CD4-positive, alpha-beta T cell treated with Interleukin-6 for 4 hours (primary cell): Measurements from ENCODE around the gene SHROOM2.
"Not testable (repeated sequence)": the region's sequence is repeated elsewhere in the genome, so short reads cannot be mapped to it uniquely, and the experiment has no call there.

Experiments
- DNase-seq: peaks from one replicate; pipeline ENCODE4 v3.0.0-alpha.2; 2020; ENCODE audit warnings: mixed read lengths

SHROOM2 gene, protein sequence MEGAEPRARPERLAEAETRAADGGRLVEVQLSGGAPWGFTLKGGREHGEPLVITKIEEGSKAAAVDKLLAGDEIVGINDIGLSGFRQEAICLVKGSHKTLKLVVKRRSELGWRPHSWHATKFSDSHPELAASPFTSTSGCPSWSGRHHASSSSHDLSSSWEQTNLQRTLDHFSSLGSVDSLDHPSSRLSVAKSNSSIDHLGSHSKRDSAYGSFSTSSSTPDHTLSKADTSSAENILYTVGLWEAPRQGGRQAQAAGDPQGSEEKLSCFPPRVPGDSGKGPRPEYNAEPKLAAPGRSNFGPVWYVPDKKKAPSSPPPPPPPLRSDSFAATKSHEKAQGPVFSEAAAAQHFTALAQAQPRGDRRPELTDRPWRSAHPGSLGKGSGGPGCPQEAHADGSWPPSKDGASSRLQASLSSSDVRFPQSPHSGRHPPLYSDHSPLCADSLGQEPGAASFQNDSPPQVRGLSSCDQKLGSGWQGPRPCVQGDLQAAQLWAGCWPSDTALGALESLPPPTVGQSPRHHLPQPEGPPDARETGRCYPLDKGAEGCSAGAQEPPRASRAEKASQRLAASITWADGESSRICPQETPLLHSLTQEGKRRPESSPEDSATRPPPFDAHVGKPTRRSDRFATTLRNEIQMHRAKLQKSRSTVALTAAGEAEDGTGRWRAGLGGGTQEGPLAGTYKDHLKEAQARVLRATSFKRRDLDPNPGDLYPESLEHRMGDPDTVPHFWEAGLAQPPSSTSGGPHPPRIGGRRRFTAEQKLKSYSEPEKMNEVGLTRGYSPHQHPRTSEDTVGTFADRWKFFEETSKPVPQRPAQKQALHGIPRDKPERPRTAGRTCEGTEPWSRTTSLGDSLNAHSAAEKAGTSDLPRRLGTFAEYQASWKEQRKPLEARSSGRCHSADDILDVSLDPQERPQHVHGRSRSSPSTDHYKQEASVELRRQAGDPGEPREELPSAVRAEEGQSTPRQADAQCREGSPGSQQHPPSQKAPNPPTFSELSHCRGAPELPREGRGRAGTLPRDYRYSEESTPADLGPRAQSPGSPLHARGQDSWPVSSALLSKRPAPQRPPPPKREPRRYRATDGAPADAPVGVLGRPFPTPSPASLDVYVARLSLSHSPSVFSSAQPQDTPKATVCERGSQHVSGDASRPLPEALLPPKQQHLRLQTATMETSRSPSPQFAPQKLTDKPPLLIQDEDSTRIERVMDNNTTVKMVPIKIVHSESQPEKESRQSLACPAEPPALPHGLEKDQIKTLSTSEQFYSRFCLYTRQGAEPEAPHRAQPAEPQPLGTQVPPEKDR (N-terminal part only)

DNA sequence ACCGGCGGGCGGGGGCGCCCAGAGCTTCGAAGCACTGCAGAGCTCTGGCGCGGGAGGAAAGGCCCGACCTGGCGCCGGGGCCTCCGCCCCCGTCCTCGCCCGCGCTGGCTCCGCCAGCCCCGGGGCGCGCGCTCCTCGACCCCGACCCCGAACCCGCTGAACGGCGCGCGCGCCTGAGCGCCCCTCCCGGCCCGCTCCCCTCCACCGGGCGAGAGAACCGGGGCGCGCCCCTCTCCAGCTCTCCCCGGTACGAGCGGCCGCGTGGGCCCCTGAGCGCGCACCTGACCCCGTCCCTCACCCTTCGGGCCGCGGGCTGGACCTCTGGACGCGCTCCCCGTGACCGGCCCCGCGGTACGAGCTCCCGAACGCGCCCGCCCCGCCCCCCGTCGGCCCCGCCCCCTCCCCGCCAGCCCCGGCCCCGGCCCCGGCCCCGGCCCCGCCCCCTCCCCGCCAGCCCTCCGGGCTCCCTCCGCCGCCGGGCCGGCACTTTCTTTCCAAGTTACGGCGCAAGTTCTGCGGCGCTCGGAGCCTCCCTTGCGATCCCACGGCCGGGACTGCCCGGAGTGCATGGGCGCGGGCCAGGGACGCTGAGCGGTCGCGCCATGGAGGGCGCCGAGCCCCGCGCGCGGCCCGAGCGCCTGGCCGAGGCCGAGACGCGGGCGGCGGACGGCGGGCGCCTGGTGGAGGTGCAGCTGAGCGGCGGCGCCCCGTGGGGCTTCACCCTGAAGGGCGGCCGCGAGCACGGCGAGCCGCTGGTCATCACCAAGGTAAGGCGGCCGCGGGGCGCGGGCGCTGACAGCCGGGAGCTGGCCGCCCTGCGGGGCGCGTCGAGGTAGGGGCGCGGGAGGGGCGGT lies at the start of gene SHROOM2:
SHROOM2 (plus strand) TSS at position 486 of the 854 bp plus-strand sequence; CDS start at position 603, 117 bp downstream.
- DNase-seq: no peak

DNA sequence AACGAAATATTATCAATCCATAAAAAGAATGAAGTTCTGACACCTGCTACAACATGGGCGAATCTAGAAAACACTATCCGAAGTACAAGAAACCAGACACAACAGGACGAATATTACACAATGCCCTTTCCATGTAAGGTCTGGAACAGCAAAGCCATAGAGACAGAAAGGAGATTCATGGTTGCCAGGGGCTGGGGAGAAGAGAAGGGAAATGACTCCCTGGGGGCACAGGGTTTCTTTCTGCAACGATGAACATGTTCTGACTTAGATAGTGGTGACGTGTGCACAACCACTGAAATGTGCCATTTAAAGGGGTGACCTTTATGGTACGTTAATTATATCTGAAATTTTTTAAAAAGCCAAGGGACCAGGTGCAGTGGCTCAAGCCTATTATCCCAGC lies 48.9 kb upstream of the SHROOM2 start:
- no peak for DNase-seq

DNA sequence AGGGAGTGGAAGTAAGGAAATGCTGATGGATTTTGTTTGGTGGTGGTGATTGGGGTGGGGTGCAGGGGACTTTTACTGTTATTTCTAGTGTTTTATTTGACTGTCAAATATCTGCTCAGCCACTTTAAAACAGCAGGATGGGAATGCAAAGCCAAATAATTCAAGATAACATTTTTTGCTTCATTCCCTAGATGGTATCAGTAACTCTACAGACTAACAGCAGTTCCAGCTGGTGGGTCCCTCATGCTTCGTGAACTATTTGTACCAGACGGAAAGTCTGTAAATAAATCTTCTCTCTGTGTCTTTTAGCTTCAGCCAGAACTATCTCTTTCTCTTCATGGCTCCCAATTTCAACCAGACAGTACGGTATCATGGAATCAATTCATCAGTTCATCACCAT lies 48.1 kb upstream of the SHROOM2 start:
- no peak for DNase-seq

DNA sequence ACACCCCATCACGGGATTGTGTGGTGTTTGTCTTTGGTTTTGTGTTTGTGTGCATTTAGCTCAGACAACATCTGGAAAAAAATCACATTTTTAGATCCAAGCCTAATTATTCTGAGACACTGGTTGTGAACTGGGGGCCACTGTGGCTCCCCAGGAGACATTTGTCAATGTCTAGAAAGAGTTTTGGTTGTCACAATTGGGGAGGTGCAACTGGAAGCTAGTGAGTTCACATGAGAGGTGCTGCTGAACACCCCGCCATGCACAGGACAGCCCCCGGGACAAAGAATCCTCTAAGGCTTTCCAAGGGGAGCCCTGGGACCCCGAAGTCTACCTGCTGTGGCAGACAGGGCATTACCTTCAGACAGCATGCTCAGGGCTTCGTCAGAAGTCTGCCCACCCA lies 47.1 kb upstream of the SHROOM2 start:
- no peak for DNase-seq

DNA sequence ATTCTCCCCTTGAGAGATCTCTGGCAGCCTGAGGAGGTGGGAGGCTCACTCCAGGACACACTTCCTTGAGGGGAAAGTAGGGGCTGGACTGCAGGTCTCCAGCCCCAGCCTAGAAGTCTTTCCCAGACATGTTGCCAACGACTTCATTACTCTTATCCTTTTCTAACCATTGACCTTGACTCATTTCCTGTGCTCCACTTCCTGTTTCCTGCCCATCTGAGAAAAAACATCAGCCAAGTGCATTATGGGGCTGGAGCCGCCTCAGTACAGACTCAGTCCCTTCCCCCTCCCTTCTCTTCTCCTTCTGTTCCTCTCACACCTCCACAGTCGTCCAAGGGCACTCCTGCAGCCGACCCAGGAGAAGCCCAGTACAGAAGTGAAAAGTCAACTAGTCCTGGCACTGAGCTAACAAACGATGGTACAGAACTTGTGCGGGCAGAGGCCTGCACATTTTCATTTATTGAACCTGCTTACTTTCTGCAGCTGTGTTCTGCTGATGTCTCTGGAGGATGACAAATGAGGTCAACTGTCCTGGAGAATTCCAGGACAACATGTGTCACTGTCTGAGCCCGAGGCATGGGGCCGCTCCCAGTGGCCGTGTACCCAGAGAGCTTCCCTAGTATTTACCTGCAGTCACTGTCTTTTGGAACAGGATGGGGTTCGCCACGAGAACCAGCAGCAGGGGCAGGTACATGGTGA lies 40.7 kb upstream of the SHROOM2 start:
- DNase-seq: no peak

DNA sequence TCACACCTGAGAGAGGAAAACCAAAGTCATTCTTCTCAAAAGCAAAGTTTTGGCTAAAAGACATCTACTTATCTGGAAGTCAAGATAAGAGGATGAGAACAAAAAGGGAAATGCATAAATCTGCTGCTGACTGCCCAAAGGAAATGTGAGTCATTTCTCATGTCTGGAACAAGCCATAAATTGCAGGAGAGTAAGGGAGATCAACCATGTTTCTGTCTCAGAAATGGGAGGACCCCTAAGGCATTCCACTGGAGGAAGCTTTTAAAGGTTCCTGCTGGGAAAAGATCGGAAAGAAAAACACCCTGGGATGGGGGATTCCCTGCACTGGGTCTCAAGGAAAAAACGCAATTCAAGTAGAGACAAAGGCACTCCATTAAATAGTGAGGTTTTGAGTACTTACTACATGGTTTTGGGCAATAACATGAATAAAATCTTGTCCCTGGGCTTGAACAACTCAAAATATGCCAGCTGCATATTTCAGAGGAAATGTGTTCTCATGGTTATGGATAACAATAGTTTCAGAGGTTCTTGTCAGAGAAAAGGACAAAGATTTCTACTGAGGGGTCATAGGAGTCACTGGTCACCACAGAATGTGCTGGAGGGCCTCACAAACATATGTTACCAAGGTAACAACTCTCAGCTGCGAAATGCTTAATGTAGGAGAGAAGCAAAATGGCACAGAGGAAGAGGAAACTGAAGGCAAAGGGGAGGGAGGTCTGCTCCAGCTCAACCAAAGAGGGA lies 39.9 kb upstream of the SHROOM2 start:
- DNase-seq: no peak

DNA sequence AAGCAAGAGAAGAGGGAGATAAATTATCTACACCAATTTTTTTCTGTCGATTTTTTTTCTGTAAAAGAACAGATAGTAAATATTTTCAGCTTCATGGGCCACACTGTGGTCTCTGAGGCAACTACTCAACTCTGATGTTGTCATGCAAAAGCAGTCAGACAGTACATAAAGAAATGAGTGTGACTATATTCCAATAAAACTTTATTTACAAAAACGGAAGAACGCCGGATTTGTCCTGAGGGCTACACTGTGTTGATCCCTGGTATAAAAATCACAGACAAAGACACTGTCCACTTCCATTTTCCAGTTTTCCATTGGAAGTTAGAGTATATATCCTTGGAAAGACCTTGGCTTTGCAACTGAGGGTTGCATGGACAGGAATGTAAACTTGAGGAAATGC lies 38.6 kb upstream of the SHROOM2 start:
- DNase-seq: no peak

DNA sequence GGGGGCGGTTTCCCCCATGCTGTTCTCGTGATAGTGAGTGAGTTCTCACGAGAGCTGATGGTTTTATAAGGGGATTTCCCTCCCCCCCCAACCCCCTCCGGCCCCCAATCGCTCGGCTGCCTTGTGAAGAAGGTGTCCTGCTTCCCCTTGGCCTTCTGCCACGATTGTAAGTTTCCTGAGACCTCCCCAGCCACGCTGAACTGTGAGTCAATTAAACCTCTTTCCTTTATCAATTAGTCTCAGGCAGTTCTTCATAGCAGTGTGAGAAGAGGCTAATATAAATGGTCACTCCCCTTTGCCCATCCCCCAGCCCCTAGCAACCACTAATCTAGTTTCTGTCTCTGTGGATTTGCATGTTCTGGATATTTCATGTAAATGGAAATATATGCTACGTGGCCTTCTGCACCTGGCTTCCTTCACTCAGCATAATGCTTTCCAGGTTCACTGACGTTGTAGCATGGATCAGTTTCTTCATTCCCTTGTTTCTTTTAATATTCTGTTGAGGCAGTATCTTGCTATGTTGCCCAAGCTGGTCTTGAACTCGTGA lies 37.0 kb upstream of the SHROOM2 start:
- no peak for DNase-seq

DNA sequence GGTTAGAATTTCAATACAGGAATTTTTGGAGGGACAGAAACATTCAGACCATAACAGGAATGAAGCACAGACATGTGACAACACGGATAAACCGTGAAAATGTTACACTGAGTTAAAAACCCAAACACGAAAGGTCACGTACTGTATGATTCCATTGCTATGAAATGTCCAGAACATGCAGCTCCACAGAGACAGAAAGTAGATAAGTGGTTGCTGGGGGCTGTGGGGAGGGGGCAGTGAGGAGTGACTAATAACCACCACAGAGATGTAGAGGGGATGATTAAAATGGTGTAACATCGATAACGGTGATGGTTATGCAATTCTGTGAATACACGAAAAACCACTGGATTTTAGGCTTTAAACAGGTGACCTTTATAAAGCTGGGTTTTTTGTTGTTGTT lies 28.9 kb upstream of the SHROOM2 start:
- DNase-seq: no peak

DNA sequence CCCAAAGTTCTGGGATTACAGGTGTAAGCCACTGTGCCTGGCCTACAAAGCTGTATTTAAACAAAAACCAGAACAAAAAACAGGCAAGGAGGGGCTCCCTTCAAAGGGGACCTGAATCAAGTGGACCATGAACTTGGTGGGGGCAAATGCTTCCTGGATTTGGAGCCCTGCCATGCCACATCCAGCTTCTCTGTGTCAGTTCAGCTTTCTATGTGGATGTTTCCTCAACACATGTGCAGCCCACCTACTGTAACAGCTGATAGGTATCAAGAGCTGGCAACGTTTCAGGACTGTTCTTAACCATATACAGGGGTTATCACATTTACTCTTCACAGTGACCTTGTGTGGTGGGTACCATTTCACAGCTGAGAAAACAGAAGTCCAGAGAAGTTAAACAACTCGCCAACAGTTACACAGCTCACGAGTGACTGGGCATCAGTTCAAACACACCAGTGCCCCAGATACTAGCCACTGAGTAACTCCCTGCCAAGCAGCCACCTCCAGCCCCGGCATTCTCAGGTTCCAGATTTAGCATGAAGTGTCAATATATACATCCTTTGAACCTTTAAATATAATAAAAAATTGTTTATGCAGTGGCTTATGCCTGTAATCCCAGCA lies 28.1 kb upstream of the SHROOM2 start:
- DNase-seq: no peak

DNA sequence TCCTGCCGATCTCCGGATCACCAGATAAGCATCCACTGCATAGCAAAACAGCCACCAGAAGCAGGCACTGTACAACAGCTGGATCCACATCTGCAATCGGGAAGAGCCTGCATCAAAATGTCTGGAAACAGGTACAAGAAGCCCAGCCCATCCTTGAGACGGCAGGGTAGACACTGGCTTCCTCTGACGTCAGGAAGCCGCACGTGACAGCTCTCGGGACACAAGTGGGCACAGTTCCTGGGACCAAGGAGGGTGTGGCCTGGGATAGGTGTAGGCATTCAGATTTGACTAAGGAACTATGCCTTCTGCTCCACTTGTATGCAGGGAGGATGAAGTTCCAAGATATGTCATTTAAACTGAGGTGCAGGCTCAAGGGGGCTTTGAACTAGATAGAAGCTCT lies 26.9 kb upstream of the SHROOM2 start:
- no peak for DNase-seq

DNA sequence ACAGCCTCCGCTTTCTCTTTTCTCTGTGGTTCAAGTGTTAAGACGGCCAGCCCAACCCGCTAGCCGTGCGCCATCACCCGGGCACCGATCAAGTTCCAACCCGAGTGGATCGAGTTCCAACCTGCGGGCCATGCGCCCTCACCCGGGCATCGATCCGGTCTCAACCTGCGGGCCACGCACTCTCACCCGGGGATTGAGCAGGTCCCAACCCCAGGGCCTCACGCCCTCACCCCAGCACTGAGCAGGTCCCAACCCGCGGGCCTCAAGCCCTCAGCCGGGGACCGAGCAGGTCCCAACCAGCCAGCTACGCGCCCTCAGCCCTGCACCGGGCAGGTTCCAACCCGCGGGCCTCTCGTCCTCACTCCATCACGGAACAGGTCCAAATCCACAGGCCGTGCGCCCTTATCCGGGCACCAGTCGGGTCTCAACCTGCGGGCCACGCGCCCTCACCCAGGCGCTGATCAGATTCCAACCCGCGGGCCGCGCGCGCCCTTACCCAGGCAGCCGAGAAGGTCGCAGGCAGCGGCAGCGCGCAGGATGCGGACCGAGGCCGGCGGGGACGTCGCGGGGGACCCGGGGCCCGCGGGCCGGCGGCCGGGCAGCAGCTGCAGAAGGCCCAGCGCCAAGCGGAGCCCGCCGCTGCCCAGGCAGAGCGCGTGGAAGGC lies 21.0 kb upstream of the SHROOM2 start:
- DNase-seq: no peak

DNA sequence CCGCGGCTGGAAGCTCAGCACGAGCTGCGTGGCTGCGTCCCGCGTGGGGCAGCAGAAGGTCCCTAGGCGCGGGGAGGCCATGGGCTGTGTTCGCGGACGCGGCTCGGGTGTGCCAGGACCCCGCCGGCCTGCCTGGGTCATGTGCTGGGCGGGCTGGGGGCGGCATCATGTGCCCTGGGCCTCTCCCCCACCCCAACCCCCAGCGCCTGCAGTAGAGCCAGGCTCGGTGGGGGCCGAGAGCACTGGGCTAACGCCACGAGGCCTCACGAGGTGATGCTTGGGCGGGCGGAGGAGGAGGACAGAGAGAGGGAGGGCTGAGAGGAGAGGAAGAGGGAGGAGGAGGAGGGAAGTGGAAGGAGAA lies 20.5 kb upstream of the SHROOM2 start, which contains the start of gene GPR143:
GPR143 (minus strand) TSS at position 111 of the 361 bp plus-strand sequence; CDS start at position 81, 30 bp downstream.
- no peak for DNase-seq

DNA sequence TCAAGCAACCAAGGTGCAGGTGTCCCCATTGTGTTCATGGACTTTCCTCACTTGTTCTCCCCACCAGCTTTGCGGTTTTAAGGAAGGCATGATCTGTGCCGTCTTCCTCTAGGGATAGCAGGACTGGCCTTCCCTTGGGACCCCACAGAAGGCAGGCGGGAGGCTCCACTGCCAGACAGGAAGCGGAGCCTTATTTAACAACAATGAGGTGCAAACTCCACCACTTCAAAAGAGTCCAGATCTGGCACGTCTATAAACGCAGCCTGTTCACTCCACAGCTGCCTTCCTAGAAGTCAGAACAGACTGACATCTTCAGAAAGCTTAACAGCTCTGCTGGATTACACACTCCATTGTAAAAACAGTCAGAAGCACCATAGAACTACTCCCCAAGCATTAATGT lies 18.9 kb upstream of the SHROOM2 start:
- DNase-seq: no peak

DNA sequence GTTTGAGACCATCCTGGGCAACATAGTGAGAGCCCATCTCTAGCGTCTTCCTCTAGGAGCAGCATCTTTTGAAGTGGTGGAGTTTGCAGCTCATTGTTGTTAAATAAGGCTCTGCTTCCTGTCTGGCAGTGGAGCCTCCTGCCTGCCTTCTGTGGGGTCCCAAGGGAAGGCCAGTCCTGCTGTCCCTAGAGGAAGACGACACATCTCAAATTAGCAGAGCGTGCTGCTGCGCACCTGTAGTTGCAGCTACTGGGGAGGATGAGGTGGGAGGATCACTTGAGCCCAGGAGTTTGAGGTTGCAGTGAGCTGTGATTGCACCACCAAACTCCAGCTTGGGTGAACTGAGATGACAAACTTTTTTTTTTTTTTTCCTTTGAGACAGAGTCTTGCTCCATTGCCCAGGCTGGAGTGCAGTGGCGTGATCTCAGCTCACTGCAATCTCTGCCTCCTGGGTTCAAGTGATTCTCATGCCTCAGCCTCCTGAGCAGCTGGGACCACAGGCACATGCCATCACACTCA lies 17.8 kb upstream of the SHROOM2 start:
- not testable (repeated sequence) for DNase-seq

DNA sequence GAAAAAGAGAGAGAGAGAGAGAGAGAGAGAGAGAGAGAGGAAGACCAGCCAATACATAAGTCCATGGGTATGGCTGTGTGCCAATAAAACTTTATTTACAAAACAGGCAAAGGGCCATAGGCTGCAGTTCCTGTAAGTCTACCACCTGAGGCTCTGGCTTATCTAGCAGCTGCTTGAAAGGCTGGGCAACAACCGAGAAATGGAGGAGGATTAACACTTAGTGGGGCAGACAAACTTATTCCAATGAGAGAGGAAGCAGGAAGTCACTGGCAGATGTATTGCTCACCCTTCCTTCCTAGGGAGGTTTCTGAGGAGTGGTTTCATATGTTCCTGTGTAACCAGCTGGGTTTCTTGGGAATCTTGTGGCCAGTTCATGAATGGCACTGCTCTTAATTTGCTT lies 15.9 kb upstream of the SHROOM2 start:
- no peak for DNase-seq

DNA sequence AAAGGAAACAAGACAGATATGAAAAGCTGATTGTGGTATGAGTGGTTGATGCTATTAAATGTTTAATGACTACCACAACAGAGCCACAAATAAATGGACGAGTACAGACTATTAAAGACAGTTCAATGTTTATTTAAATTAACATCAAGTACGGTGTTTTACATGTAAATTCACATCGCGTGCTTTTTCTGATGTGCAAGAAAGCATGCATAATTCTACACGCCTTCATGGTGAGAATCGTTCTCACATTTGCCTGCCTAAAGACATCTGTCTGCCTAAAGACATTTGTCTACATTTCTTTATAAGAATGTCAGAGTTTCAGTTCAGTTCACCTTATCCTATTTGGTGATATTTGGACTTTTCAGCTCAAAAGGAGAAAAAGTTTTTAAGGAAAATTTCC lies 13.3 kb upstream of the SHROOM2 start:
- no peak for DNase-seq

DNA sequence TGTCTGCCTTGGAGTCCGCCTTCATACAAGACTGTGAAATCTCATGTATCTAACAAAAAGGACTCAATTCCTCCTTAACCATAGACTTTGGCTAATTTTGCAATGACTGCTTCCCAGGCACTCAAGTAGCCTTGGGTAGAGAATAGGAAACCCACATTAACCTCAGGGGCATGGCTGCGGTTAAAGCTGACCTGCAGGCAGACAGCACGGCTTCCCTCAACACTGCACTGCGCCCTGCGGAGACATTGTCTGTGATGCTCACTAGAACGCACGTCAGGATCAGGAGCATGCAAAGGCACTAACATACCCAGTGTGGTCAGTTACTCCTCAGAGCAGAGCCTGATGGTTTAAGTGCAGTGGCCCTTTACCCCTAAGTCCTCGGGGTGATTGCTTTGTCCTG lies 10.3 kb upstream of the SHROOM2 start:
- DNase-seq: no peak

DNA sequence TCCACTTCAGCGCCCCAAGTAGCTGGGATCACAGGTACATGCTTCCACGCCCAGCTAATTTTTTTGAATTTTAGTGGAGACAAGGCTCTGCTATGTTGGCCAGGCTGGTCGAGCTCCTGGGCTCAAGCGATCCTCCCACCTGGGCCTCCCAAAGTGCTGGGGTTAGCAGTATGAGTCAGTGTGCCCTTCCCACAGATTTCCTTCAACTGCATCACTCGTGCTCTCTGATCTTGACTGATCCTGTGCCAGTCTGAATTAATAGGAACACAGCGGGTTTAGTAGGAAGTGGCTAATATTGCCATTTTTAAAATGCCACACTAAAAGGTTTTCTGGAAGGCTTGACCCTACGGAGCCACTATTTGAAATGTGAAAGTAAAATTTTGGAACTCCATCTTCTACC lies 4.3 kb upstream of the SHROOM2 start:
- DNase-seq: no peak
